ENCODE results near the gene AIG1. TPM values are rescaled to one million over a fixed set of nuclear protein-coding genes. Genes with fewer than 3 reads are reported as not detected.

The AIG1 gene
- polyA plus RNA-seq, 1 experiment, result 43.2 TPM

DNA sequence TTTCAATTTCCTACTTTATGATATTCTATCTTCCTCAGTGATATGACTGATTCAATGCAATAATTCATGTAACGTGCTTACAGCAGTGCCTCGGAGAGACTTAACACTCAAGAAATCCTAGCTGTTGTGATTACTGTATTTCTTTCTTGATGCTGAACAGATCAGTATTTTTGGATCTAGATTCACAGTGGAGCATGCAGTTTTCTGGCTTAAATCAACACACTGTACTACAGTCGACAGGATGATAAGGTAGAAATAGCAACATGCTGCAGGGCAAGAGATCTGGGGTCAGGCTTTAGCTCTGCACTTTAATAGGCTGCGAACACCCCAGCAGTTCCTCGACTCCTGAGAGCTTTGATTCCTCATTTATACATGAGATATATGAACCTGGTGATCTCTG, 161.0 kb downstream of the AIG1 start:
- no peak for DNase-seq (ENCODE audit: low read depth)
- POLR2A ChIA-PET, result no interaction called here
- TF ChIP-seq, protein P1, sequence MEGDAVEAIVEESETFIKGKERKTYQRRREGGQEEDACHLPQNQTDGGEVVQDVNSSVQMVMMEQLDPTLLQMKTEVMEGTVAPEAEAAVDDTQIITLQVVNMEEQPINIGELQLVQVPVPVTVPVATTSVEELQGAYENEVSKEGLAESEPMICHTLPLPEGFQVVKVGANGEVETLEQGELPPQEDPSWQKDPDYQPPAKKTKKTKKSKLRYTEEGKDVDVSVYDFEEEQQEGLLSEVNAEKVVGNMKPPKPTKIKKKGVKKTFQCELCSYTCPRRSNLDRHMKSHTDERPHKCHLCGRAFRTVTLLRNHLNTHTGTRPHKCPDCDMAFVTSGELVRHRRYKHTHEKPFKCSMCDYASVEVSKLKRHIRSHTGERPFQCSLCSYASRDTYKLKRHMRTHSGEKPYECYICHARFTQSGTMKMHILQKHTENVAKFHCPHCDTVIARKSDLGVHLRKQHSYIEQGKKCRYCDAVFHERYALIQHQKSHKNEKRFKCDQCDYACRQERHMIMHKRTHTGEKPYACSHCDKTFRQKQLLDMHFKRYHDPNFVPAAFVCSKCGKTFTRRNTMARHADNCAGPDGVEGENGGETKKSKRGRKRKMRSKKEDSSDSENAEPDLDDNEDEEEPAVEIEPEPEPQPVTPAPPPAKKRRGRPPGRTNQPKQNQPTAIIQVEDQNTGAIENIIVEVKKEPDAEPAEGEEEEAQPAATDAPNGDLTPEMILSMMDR (IDR thresholded peaks at IDR 0.05; ENCODE audit: insufficient read depth, low read depth, low read length), result no peak

DNA sequence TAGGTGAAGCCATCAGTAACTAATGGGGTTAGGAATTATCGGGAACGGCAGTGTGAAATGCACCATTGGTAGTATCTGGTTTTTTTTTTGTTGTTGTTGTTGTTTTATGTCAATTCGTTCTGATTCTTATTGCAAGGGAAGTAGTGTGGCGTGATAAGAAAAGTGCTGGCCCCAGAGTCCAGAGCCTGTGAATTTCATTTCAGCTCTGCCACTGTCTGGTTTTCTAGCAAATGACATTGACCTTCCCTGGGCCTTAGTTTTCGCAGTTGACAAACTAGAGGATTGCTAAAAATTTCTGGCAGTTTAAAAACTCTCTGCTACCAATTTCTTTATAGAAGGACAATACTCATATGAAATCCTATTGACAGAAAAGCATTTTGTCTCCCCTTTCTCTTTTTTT, 161.6 kb downstream of the AIG1 start:
- H3K36me3 ChIP-seq (ENCODE audit: control insufficient read depth, insufficient read depth, low read length), result no peaks in the 10 kb centered on the region
- H3K27me3 ChIP-seq (ENCODE audit: control insufficient read depth, insufficient read depth, low read length), result no peaks in the 10 kb centered on the region
- no peak overlapping the region for H3K4me3 ChIP-seq (ENCODE audit: low read depth, low read length)
- ChIA-PET CTCF (interaction anchor here (0.6 to 0.9 kb wide), 2 partner anchors 13 to 32 kb away, joined by 3 read pairs; no protein-coding TSS in a partner anchor), POLR2A (no interaction called here)
- TF ChIP-seq, protein P1 (IDR thresholded peaks at IDR 0.05; ENCODE audit: insufficient read depth, low read depth, low read length), result no peak
- DNase-seq (ENCODE audit: low read depth), result no peak

More for the DNA sequence above, 161.0 kb downstream of the AIG1 start:
- Histone ChIP-seq H3K4me3 (ENCODE audit: low read depth, low read length) (no peak overlapping the region), H3K27me3 (ENCODE audit: control insufficient read depth, insufficient read depth, low read length) (no peaks in the 10 kb centered on the region), H3K36me3 (ENCODE audit: control insufficient read depth, insufficient read depth, low read length) (no peaks in the 10 kb centered on the region)
- CTCF ChIA-PET, result interaction anchor here (0.6 kb wide), 1 partner anchor 33 kb away, joined by 3 read pairs; no protein-coding TSS in a partner anchor

DNA sequence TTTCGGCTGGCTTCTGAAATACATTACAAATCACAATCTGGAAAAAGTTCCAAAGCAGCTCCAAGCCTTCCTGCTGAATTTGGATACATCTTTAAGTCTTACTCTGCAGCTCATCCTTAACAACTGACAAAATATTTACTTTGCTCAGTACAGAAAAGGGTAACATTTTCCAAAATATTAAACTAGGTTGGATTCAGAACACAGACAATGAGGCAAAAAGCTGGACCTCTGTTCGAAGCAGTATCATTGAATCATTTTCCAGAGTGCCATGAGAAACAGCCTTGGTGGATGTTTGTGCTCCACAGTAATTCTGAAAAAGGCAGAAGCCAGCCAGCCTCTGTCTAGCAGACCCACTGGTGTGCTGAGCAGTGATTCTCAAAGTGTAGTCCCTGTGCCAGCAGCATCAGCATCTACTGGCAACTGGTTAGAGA, 162.1 kb downstream of the AIG1 start:
- H3K27me3 ChIP-seq (ENCODE audit: control insufficient read depth, insufficient read depth, low read length), result no peaks in the 10 kb centered on the region
- CTCF ChIA-PET, result interaction anchor here (0.9 kb wide), 1 partner anchor 13 kb away, joined by 3 read pairs; no protein-coding TSS in a partner anchor
- POLR2A ChIA-PET, result no interaction called here
- H3K4me3 ChIP-seq (ENCODE audit: low read depth, low read length), result no peak overlapping the region
- TF ChIP-seq, protein P1 (IDR thresholded peaks at IDR 0.05; ENCODE audit: insufficient read depth, low read depth, low read length), result no peak
- H3K36me3 ChIP-seq (ENCODE audit: control insufficient read depth, insufficient read depth, low read length), result no peaks in the 10 kb centered on the region
- no peak for DNase-seq (ENCODE audit: low read depth)

DNA sequence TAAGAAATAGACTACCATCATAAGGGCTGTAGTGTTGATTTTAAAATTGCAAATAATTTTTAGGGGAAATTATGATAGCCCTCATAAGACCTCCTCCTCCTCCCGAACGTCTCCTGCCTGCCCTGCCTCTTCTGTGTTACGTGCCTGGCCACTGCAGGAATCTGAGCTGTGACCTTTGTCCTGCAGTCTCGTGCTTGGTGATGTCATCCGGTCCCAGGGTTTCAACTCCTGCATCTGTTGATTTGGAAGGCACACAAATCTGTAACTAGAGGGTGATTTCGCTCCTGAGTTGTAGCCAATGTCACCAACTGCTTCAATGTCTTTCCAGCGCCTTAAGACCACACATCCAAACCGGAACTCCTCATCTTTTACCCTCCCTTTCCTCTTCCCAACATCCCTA, 163.2 kb downstream of the AIG1 start:
- POLR2A ChIA-PET, result no interaction called here
- TF ChIP-seq, protein P1 (IDR thresholded peaks at IDR 0.05; ENCODE audit: insufficient read depth, low read depth, low read length), result no peak
- no peak overlapping the region for H3K4me3 ChIP-seq (ENCODE audit: low read depth, low read length)
- CTCF ChIA-PET, result interaction anchor here (0.8 kb wide), 1 partner anchor 161 kb away, joined by 3 read pairs; no protein-coding TSS in a partner anchor
- no peaks in the 10 kb centered on the region for H3K27me3 ChIP-seq (ENCODE audit: control insufficient read depth, insufficient read depth, low read length)
- no peak for DNase-seq (ENCODE audit: low read depth)
- no peaks in the 10 kb centered on the region for H3K36me3 ChIP-seq (ENCODE audit: control insufficient read depth, insufficient read depth, low read length)

DNA sequence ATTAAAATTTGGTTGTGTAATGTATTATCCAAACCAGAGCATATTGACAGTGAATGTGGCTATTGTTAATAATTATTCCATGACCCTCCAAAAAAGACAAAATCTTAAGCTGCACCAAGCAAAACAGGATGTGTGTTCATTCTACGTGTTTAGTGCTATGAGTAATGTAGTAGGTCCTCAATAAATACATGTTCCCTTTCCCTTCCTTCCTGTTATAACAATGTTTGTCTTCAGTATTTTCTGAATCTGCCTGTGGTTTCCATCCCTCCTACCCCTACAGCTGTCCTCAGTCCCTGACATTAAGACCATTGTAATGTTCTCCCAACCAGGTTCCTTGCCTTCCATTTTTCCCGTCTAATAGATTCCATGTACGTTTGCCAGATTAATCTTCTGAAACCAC, 163.8 kb downstream of the AIG1 start:
- Histone ChIP-seq H3K4me3 (ENCODE audit: low read depth, low read length) (no peak overlapping the region), H3K27me3 (ENCODE audit: control insufficient read depth, insufficient read depth, low read length) (no peaks in the 10 kb centered on the region), H3K36me3 (ENCODE audit: control insufficient read depth, insufficient read depth, low read length) (no peaks in the 10 kb centered on the region)
- TF ChIP-seq, protein P1 (IDR thresholded peaks at IDR 0.05; ENCODE audit: insufficient read depth, low read depth, low read length), result no peak
- ChIA-PET POLR2A (no interaction called here), CTCF (interaction anchor here (1.3 kb wide), 1 partner anchor 12 kb away, joined by 3 read pairs; no protein-coding TSS in a partner anchor)
- DNase-seq (ENCODE audit: low read depth), result no peak
